GM19239 (cell line): Measurements from ENCODE around the gene ACER1.
"Not testable (repeated sequence)": the region's sequence is repeated elsewhere in the genome, so short reads cannot be mapped to it uniquely, and the experiment has no call there.

Experiments used
- DNase-seq: peaks from one replicate; pipeline ENCODE4 v3.0.0; 2011; ENCODE audit warnings: low spot score; ENCODE audit not compliant: insufficient read length
- FAIRE-seq: peaks from 2 replicates; lab custom pipeline; 2011; peaks lifted over from hg19 to GRCh38; lab: Jason Lieb, UNC

The ACER1 gene

DNA sequence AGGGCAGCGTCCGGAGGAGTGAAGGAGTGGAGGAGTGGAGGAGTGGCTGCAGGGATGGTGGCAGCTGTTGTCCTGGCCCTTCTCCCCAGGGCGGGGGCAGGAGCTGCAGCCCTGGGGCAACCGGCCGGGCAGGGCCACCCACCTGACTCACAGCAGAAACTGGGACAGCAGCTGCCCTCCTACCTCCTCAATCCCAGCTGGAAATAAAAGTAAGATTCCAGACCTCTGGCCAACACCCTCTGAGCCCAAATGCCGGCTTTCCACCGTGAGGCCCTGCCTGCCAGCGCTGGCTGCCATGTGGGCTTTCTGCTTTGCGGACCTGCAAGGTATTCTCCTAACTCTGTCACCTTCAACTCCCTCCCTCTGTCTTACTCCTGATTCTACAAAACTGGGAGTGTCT lies 24.6 kb upstream of the ACER1 start:
- no peak for DNase-seq
- FAIRE-seq: no peak

DNA sequence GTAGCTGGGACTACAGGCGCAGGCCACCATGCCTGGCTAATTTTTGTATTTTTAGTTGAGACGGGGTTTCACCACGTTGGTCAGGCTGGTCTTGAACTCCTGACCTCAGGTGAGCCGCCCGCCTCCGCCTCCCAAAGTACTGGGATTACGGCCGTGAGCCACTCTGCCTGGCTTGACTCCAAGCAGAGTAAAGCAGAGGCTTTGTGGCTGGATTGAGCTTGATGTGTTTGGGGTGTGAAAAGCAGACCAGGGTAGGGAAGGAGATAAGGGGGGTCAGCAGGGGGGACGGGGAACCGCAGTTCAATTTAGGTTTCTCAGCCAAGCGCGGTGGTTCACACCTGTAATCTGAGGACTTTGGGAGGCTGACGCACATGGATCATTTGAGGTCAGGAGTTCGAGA lies 23.8 kb upstream of the ACER1 start:
- FAIRE-seq: no peak
- no peak for DNase-seq

DNA sequence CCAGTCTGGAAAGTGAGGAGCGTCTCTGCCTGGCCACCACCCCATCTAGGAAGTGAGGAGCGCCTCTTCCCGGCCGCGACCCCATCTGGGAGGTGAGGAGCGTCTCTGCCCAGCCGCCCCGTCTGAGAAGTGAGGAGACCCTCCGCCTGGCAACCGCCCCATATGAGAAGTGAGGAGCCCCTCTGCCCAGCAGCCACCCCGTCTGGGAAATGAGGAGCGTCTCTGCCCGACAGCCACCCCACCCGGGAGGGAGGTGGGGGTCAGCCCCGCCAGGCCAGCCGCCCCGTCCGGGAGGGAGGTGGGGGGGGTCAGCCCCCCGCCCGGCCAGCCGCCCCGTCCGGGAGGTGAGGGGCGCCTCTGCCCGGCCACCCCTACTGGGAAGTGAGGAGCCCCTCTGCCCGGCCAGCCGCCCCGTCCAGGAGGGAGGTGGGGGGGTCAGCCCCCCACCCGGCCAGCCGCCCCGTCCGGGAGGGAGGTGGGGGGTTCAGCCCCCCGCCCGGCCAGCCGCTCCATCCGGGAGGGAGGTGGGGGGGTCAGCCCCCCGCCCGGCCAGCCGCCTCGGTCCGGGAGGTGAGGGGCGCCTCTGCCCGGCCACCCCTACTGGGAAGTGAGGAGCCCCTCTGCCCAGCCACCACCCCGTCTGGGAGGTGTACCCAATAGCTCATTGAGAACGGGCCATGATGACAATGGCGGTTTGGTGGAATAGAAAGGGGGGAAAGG lies 22.1 kb upstream of the ACER1 start:
- not testable (repeated sequence) for FAIRE-seq, DNase-seq

DNA sequence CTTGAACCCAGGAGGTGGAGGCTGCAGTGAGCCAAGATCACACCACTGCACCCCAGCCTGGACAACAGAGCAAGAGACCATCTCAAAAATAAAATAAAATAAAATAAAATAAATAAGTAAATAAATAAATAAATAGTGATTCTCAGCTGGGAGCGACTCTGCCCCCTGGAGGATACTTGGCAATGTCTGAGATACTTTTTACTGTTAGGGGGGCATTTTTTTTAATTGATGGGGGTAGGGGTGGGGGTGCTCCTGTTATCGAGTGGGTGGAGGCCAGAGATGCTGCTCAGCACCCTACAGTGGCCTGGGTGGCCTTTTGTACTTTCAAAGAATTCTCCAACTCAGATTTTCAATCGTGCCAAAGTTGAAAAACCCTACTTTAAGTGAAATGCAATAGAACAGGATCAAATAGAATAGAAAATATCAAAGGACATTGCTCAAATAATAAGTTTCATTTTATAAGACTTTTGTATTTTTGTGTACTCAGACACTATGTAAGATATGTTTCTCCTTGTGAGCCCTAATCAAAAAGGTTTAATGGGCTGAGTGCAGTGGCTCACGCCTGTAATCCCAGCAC lies 20.8 kb upstream of the ACER1 start:
- no peak for FAIRE-seq
- DNase-seq: no peak

DNA sequence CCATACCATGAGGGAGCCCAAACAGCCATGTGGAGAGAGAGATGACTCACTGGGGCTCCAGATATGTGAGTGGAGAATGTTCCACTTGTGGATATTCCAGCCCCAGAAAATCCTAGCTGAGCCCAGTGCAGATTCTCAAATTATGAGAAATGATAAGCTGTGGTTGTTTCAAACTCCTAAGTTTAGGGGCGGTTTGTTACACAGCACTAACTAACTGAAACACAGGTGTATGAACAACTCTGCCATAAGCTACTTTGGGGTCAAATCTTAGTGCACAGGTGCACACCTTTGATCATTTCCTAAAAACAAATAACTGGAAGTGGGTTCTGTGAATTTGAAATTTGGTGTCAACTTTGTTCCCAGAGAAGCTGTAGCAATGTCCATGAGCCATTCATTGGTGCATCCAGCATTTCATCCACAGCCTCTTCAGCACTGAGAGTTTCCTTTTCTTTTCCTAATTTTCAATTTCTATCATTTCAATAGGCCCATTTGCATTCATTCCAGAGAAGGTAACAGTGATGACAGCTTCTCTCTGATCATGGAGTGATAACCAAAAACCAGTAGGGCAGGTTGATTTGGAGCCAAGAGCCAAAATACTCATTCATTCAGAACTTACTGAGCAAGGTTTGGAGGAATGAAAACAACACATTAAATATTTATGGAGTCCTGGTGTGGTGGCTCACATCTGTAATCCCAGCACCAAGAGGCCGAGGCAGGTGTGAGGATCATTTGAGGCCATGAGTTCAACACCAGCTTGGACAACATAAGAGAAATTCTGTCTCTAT lies 19.2 kb upstream of the ACER1 start:
- DNase-seq (no peak), FAIRE-seq (no peak)

DNA sequence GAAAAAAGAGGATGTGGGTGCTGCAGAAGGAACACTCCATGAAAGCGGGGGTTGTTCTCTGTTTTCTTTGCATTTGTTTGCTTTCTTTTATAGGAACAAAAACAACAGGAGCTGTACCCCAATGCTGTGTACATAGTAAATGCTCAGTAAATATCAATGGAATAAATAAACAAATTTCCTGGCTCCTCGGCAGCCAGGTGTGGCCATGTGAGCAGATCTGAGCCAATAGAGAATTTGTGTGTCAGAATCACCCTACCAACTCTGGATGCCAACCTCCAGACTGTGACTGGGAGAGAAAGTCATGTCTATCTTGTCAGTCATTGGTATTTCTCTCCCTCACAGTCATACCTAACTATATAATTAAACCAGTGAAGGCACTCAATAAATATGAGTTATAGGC lies 17.3 kb upstream of the ACER1 start:
- DNase-seq (no peak), FAIRE-seq (no peak)

GRCh38 chr19:6349271-6349670 lies 15.9 kb upstream of the ACER1 start:
- DNase-seq, FAIRE-seq: not testable (repeated sequence)

DNA sequence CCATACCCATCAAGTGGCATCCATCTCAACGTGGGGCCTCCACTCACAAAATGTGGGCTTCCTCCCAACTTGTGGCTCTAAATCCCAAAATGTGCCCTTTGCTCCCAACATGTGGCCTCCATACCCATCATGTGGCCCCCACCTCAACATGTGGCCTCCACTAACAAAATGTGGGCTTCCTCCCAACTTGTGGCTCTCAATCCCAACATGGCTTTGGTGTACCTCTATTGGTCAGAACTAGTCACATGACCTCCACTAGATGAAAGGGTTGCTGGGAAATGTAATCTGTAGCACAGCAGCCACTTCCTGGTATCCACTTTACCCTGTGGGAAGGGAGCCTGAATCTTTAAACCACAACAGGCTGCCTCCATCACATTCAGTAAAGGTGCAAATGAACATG lies 10.1 kb upstream of the ACER1 start:
- FAIRE-seq (no peak), DNase-seq (no peak)

DNA sequence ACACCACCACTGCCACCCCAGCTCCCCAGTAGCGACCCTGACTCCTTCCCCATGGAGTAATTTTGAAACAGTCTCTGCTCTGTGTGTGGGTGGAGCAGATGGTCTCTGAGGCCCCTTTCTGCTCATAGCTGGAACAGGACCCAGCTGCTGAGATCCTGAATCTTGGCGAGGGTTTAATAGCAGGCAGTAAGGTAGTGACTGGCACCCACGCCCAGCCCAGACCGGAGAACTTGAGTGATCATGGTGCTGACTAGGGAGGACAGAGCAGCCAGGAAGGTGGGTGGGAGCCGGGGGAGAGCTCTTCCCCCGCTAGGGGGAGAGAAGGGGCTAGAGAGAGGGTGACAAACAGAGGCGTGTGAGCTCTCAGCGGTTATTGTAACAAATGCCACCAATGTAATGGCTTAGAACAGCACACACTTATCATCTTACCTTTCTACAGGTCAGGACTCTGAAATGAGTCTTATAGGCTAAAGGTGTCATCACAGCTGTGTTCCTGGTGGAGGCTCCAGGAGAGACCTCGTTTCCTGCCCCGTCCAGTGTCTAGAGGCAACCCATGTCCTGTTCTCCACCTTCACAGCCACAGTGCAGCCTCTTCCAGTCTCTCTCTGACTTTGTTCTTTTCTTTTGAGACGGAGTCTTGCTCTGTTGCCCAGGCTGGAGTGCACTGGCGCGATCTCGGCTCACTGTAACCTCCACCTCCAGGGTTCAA lies 7.2 kb upstream of the ACER1 start:
- no peak for FAIRE-seq
- DNase-seq: no peak

DNA sequence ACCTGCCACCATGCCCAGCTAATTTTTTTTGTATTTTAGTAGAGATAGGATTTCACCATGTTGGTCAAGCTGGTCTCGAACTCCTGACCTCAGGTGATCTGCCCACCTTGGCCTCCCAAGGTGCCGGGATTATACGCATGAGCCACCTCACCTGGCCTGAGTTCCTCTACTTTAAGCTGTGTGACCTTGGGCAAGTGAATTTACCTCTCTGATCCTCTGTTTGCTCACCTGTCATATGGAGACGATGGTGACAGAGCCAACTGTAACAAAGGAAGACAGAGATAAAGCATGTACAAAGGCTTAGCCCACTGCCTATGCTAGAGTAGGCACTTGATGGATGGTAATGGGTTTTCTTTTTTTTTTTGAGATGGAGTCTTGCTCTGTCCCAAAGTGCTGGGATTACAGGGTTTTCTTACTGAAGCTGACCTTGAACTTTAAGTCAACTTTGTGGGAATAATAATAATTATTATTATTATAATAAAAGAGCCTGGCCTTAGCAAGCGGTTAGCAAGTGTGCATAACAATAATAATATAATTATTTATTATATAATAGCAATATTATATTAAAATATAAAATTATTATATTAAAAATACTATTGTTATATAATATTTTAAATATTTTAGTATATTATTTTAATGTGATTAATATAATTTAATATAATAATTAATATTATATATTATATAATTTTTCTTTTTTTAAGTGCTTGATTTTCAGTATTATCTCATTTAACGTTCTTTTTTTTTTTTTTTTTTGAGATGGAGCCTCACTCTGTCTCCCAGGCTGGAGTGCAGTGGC lies 1.3 kb upstream of the ACER1 start:
- no peak for FAIRE-seq

DNA sequence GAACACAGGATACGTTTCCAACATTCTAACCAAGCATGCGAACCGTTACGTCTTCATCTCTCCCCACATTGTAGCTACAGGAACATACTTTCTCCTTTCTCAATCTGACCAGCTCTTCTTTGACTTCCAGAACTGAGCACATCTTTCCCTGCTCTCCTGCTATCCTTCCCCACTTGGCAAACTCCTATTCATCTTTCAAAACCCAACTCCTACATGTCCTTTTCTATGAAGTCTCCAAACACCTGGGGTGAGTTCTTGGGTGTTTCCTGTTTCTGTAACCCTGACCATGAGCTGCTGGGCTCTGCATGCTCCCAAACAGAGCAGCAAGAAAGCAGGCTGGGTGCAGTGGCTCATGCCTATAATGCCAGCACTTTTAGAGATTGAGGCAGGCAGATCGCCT lies 6.6 kb downstream of the ACER1 start:
- no peak for FAIRE-seq
- DNase-seq: no peak

More for the DNA sequence above, 1.3 kb upstream of the ACER1 start:
- DNase-seq: no peak

DNA sequence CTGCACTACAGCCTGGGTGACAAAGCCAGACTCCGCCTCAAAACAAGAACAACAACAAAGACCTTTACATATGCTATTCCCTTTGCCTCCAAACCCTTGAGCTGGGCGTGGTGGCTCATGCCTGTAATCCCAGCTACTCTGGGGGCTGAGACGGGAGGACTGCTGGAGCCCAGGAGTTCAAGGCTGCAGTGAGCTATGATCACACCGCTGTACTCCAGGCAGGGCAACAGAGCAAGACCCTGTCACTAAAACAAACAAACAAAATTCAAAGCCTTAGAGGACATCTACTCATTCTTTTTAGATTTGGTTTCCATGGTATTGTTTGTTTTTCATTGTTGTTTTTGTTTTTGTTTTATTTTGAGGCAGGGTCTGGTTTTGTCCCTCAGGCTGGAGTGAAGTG lies 7.8 kb downstream of the ACER1 start:
- FAIRE-seq (no peak), DNase-seq (no peak)

DNA sequence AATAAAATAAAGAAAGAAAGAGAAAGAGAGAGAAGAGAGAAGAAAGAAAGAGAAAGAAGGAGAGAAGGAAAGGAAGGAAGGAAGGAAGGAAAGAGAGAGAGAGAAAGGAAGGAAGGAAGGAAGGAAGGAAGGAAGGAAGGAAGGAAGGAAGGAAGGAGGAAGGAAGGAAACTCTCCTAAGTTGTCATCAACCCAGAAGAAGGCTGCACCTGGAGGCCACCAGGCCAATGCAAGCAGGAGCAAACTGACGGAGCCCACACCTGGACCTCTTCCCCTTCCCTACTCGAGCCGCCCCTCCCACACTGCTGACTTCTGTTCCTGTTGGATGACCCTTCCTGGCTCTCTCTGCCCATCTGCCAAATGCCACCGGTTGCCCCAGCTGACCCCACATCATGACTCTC lies 8.7 kb downstream of the ACER1 start:
- no peak for FAIRE-seq
- DNase-seq: no peak

DNA sequence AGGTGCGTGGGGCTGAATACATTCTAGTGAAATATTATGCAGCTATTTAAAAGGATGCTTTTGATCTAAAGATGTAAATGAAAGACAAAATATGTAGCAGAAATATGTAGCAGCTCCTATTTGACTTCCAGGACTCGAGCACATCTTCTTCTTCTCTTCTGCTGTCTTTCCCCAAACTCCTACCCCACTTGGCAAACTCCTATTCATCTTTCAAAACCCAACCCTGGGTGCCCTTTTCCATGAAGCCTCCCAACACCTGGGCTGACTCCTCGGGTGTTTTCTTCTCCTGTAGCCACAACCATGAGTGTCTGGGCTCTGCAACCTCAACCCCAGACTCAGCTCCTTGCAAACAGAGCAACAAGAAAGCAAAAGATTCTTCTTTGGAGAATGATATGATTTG lies 11.1 kb downstream of the ACER1 start:
- FAIRE-seq (no peak), DNase-seq (no peak)

GRCh38 chr19:6319376-6319775 lies 14.0 kb downstream of the ACER1 start:
- FAIRE-seq (no peak), DNase-seq (no peak)

DNA sequence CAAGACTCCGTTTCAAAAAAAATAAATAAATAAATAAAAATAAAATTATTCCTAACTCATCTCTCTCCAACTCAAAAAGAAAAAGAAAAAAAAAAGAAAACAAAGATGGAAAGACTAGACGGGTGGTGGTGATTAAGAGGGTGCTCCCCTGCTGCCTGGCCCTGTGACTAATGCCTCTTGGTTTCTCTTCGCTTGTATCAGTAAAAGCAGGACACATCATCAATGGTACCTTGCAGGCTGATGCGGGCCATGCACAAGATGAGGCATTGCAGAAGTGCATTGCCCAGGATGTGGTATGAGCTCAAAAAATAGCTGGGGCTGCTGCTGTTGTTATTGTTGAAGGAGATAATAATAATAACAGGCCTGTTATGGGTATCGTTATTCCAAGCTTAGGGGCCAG lies 14.6 kb downstream of the ACER1 start:
- FAIRE-seq: no peak

GRCh38 chr19:6315646-6316045 lies 17.8 kb downstream of the ACER1 start:
- FAIRE-seq, DNase-seq: not testable (repeated sequence)

More for the DNA sequence above, 14.6 kb downstream of the ACER1 start:
- no peak for DNase-seq

- FAIRE-seq (no peak), DNase-seq (no peak)
Observed at GRCh38 chr19:6313398-6313969, 19.9 kb downstream of the ACER1 start.

DNA sequence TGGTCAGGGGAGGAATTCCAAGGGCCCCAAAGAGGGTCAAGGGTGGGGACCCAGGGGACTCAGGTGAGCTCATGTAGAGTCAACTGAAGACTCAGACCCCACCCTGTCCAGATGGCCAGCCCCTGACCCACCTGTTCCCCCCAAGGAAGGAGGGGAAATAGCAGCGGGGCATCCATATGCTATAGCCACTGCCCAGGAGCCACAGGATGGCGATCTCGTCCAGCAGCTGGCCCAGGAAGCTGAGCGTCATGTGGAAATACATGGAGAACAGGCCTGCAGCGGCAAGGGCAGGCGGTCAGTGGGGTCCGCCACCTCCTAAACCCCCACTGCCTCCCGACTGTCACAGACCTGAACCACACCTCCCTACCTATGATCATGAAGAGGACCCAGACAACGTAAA lies 21.4 kb downstream of the ACER1 start:
- FAIRE-seq (no peak), DNase-seq (no peak)

GRCh38 chr19:6298413-6298812 lies 35.0 kb downstream of the ACER1 start:
- FAIRE-seq (no peak), DNase-seq (no peak)
